ENCODE measurements around the gene LIMD2. TPM values are rescaled to one million over a fixed set of nuclear protein-coding genes. Genes with fewer than 3 reads are reported as not detected.
A peak's percentile ranks its signal among the peaks of the same experiment; 100 is the strongest.

Gene LIMD2
- total RNA-seq, 1 donor: 191 TPM

GRCh38 chr17:63701868-63702720, 2.2 kb upstream of the LIMD2 start:
- DNase-seq (ENCODE audit: low read depth in 2 of 3, low spot score in 2 of 3): peak in 2 of 3 donors; percentile 75 to 76

DNA sequence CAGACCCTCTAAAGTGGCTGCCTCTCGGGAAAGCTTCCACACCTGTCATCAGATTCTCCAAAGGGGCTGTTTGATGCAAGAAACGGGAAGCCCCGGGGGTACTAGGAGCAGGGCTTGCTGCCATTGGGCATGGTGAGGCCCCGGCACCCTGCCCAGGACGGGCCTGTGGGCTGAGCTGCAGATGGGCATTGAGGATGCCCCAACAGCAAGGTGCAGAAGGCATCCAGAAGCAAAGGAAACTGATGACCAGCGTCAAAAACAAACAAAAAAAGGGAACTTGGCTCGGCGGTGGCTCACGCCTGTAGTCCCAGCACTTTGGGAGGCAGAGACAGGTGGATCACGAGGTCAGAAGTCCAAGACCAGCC, 1.5 kb upstream of the LIMD2 start:
- DNase-seq (ENCODE audit: low read depth in 2 of 3, low spot score in 2 of 3): peak in 1 of 3 donors; percentile 29

- peak in 2 of 3 donors; percentile 69 to 71 for DNase-seq (ENCODE audit: low read depth in 2 of 3, low spot score in 2 of 3)
Measured at GRCh38 chr17:63700528-63701455, 867 bp upstream of the LIMD2 start.

- peak; percentile 73 to 98 (median 93) for DNase-seq (ENCODE audit: low read depth in 2 of 3, low spot score in 2 of 3)
Measured at GRCh38 chr17:63698886-63699637, 863 bp downstream of the LIMD2 start.

- no peak for DNase-seq (ENCODE audit: low read depth in 2 of 3, low spot score in 2 of 3)
Measured at GRCh38 chr17:63698381-63698885, 1.5 kb downstream of the LIMD2 start.

DNA sequence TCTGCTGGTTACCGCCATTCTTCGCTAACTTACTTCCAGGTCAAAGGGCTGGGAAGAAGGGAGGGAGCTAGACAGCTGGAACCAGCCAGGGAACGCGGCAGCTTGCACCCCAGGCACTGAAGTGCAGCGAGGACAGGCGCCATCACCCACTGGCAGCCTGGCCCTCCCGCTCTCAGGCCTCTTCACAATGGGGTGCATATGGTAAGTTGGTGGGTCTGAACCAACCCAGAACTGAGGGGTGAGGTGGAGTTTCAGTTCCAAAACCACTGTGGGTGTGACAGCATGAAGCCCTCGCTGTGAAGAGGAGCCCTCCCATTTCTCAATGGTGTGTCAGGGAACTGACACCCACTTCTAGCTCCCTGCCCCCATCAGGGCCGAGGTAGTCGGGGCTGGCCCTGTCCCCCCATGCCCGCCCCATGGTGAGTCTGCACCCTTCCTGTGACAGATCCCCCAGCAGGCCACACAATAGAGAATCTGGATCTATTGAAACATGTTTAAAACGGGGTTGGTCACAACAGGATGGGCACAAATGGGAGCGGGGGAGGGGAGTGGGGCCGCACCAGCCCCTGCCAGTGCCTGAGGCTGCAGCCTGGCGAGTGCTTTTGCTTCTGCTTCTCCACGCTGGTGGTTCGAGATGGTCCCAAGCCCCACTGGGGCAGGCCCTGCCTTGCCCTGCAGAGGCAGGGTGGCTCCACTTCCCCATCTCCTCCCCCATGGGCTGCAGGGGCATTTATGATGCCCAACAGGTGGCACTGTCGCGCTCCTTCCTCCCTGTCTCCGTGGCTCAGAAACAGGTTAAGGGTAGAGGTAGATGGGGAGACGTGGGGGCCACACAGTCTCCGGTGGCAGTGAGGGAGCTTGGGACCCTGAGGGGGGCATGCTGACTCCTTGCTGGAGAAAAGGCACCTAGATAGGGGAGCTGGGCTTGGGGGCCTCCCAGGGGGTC, 2.3 kb downstream of the LIMD2 start:
- peak; percentile 66 to 94 (median 88) for DNase-seq (ENCODE audit: low read depth in 2 of 3, low spot score in 2 of 3)

GRCh38 chr17:63696381-63696961, 3.5 kb downstream of the LIMD2 start:
- peak in 2 of 3 donors; percentile 64 to 80 for DNase-seq (ENCODE audit: low read depth in 2 of 3, low spot score in 2 of 3)

- DNase-seq (ENCODE audit: low read depth in 2 of 3, low spot score in 2 of 3): no peak
Measured at GRCh38 chr17:63695889-63696288, 4.0 kb downstream of the LIMD2 start.

DNA sequence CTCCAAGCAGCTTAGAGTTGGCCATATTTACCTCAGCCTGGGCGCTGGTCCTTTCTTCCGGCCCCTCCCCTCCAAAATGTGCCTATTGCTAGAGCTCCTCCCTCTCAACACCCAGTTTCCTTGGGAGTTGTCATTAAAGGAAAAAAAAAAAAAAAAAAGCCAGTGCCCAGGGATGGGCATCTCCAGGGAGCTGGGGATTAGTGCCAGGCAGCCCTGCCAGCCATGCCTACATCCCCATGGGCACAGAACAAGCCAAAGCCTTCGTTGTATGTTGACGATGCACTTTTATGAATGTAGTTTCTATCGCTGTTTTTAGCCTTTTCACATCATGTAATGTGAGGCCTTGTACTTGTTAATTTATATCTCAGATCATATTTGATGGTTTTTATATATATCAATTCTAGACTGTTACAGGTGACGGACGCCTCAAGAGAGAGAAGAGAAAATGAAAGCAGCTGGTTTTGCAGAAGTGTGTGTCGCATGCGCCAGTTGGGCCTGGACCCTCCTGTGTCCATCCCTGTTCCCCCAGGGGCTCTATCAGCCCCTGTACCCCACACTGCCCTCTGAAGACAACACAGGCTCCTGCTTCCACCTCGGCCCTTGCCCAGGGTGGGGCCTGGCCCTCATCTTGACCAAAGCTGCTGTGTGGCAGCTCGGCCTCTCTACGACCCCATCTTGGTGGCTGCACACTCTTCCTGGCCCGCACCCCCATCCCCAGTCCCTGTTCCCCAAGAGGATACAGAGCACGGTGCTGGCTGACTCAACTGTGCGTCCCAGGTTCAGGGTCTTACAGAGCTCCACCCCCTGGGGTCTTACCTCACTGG, 4.8 kb downstream of the LIMD2 start:
- DNase-seq (ENCODE audit: low read depth in 2 of 3, low spot score in 2 of 3): peak in 1 of 3 donors; percentile 20

DNA sequence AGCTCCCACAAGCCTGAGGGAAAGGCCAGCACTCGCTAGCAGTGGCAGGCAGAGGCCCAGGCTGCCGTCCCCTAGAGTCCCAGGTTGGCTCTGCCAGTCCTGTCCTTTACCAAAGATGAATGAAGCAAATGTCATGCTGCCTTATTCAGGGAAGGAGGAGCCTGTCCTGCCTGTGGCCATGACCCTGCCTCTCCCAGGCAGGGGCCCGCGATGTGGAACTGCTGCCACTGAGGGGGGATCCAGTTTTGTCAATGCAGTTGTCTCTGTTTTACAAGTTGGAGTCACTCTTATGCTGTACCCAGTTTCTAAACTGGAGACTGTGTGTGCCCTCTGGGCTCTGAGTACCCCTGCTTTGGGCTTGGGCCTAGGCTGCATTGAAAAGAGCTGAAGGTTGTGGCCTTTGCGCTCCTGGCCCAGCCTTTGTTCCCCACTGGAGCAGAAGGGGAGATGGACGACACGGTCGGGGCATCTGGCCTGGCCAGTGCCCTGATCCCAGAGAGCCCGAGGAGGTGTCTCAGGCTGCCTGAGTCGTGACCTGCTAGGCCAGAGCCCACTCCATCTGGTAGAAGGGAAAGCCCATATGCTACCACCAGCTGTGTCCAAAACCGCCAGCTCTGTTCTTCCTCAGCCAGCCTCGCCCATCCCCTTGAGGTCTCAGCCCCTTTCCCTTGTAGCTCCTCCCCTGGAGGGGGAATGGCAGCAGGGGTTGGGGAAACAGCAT, 5.5 kb downstream of the LIMD2 start:
- peak in 1 of 3 donors; percentile 52 for DNase-seq (ENCODE audit: low read depth in 2 of 3, low spot score in 2 of 3)

DNA sequence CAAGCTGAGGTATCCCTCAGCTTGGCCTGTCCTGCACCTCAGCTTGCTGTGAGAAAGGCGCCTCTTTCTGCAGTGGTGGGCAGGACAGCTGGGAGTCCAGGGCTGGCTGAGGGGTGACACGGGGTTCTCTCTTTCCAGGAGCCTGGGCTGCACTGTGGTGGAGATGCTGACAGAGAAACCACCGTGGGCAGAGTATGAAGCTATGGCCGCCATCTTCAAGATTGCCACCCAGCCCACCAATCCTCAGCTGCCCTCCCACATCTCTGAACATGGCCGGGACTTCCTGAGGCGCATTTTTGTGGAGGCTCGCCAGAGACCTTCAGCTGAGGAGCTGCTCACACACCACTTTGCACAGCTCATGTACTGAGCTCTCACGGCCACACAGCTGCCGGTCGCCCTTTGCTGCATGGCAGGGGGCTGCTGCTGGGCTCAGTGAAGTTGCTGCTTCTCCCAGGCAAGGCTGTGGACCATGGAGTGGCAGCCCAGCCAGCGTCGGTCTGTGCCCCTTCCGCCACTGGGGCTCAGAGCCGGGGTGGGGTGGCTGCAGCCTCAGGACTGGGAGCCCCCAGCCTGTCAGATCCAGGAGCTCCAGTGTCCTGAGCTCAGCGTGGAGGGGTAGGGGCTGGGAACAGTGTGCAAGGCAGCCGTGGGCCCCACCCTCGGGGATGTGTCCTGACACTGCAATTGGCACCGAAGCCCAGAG, 6.4 kb downstream of the LIMD2 start:
- no peak for DNase-seq (ENCODE audit: low read depth in 2 of 3, low spot score in 2 of 3)

GRCh38 chr17:63692195-63692816, 7.6 kb downstream of the LIMD2 start:
- no peak for DNase-seq (ENCODE audit: low read depth in 2 of 3, low spot score in 2 of 3)

DNA sequence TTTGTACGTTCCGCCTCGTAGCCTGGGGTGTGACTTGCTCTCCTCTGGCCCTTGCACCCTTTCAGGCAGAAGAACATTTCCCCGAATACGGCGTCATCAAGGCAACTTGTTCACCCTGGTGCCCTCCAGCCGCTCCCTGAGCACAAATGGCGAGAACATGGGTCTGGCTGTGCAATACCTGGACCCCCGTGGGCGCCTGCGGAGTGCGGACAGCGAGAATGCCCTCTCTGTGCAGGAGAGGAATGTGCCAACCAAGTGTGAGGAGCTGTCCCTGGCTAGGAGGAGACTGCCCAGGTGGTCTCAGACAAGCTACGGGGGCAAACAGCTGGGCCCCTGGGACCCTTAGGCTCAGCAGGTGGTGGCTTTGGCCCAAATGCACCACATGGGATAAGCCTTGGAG, 10.4 kb downstream of the LIMD2 start:
- DNase-seq (ENCODE audit: low read depth in 2 of 3, low spot score in 2 of 3): no peak

DNA sequence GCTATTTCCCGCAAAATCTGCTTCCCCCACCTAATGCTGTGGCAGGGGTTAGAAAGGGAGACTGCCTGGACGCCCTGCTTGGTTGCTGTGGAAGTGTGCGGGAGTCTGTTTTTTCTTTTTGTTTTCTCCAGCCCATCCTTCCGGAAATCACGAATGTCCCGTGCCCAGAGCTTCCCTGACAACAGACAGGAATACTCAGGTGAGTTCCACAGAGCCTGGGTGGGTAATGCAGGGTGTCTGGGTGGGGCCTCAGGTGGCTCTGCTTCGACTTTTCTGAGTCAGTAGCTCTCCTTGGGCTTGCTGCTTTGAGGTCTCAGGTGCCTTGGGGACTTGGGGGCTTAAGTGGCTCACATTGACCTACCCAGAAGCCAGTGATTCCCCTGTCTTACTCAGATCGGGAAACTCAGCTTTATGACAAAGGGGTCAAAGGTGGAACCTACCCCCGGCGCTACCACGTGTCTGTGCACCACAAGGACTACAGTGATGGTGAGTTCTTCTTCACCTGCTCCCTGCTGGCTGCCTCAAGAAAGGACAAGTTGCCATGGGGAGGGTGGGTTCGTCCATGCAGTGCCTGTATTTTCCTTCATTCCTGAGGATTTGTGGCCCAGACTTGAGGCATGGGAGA, 11.4 kb downstream of the LIMD2 start:
- DNase-seq (ENCODE audit: low read depth in 2 of 3, low spot score in 2 of 3): no peak

- DNase-seq (ENCODE audit: low read depth in 2 of 3, low spot score in 2 of 3): no peak
Measured at GRCh38 chr17:63686138-63686685, 13.7 kb downstream of the LIMD2 start.

- DNase-seq (ENCODE audit: low read depth in 2 of 3, low spot score in 2 of 3): no peak
Measured at GRCh38 chr17:63685578-63685977, 14.3 kb downstream of the LIMD2 start.

Data from hematopoietic multipotent progenitor cell (in vitro differentiated cells).